Endodermal cell (in vitro differentiated cells): Measurements from ENCODE around the gene OLFML3. TPM values are rescaled to one million over a fixed set of nuclear protein-coding genes. Genes with fewer than 3 reads are reported as not detected.

Experiments used
- DNase-seq: peaks from one replicate; pipeline ENCODE4 v3.0.0-alpha.2; 2017
- H3K27ac ChIP-seq: 2 replicates; pipeline ENCODE4 v1.5.1; 2013; ENCODE audit warnings: mild to moderate bottlenecking, low read depth, low read length, moderate library complexity
- H3K27me3 ChIP-seq: 2 replicates; pipeline ENCODE4 v1.6.1; 2013; ENCODE audit warnings: mild to moderate bottlenecking, low read length, moderate library complexity; ENCODE audit not compliant: insufficient read depth, control insufficient read depth, poor library complexity, severe bottlenecking
- H3K36me3 ChIP-seq: 2 replicates; pipeline ENCODE4 v1.7.0; 2013; ENCODE audit warnings: mild to moderate bottlenecking, low read length, moderate library complexity; ENCODE audit not compliant: control insufficient read depth, insufficient read depth
- H3K4me1 ChIP-seq: one replicate; pipeline ENCODE4 v1.7.0; 2013; ENCODE audit warnings: low read length; ENCODE audit not compliant: control insufficient read depth, insufficient read depth
- H3K4me3 ChIP-seq: 2 replicates; pipeline ENCODE4 v1.5.1; 2013; ENCODE audit warnings: mild to moderate bottlenecking, low read length, moderate library complexity
- H3K9ac ChIP-seq: 2 replicates; pipeline ENCODE4 v1.6.1; 2013; ENCODE audit warnings: mild to moderate bottlenecking, low read length, moderate library complexity; ENCODE audit not compliant: poor library complexity, severe bottlenecking; ENCODE audit errors: extremely low read depth
- H3K9me3 ChIP-seq: 2 replicates; pipeline ENCODE4 v1.6.1; 2013; ENCODE audit warnings: mild to moderate bottlenecking, low read length, moderate library complexity; ENCODE audit not compliant: control insufficient read depth
- H3K27ac Mint-ChIP-seq: 2 replicates; pipeline ENCODE4 v1.8.0; 2020; ENCODE audit warnings: mixed read lengths
- H3K27me3 Mint-ChIP-seq: 2 replicates; pipeline ENCODE4 v1.8.0; 2021; ENCODE audit warnings: mild to moderate bottlenecking, mixed read lengths; ENCODE audit not compliant: insufficient read depth
- H3K36me3 Mint-ChIP-seq: 2 replicates; pipeline ENCODE4 v1.8.0; 2020; ENCODE audit warnings: low read depth, mixed read lengths
- H3K4me1 Mint-ChIP-seq: 2 replicates; pipeline ENCODE4 v1.8.0; 2020; ENCODE audit warnings: mixed read lengths
- H3K4me3 Mint-ChIP-seq: 2 replicates; pipeline ENCODE4 v1.8.0; 2020; ENCODE audit warnings: mild to moderate bottlenecking, moderate library complexity, mixed read lengths
- H3K9me3 Mint-ChIP-seq: 2 replicates; pipeline ENCODE4 v1.8.0; 2020; ENCODE audit warnings: mild to moderate bottlenecking, mixed read lengths
- WGBS, 2 experiments: methylation state at CpG; one replicate each; pipeline versions ENCODE4 v1.1.5 to v1.1.7; 2013; ENCODE audit warnings: missing lambda C conversion rate in 2 of 2, mixed read lengths in 1 of 2; ENCODE audit not compliant: insufficient coverage in 1 of 2, insufficient read length in 1 of 2; 5-methylcytosine and 5-hydroxymethylcytosine counted together
- total RNA-seq, 2 donors: library from RNA; stranded (reverse); fragmentation: NEBNext Ultra II Directional in 1 of 2; extraction: Animal tissue kit (Norgen Biotek cat#: 25700) in 1 of 2; gene quantifications; 2 replicates in 1 of 2; 3 replicates in 1 of 2; pipeline ENCODE4 v1.2.1, GENCODE V29; 2021
- TF ChIP-seq, protein P1 (sequence below): fragments of 200-600 bp; sonication (generic); conservative IDR thresholded peaks from 2 replicates; pipeline ENCODE4 v1.5.0; 2021; ENCODE audit warnings: antibody characterized with exemption, mild to moderate bottlenecking

Gene OLFML3
- total RNA-seq, 2 donors from 2014 or later = 4.3 to 14.8 TPM

DNA sequence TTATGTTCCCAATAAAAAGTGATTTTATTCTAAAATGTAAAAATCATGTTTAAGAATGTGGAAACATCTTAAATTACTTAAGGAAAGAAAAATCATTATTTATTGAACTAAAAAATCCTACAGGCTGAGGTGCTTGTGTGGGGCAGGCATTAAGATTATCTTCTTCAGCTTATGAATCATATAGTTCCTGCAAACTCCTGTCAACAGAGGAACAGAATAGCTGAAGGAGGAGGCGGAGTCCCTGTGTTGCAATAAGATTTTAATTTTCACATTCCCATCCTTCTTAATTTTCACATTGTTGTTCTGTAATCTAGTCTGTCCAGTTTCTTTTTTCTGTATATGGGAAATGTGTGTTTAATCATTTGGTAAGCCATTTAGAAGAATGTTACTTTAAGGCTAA lies 20.6 kb upstream of the OLFML3 start:
- Mint-ChIP-seq H3K27ac (no peak overlapping the region), H3K4me1 (no peaks in the 10 kb centered on the region)

DNA sequence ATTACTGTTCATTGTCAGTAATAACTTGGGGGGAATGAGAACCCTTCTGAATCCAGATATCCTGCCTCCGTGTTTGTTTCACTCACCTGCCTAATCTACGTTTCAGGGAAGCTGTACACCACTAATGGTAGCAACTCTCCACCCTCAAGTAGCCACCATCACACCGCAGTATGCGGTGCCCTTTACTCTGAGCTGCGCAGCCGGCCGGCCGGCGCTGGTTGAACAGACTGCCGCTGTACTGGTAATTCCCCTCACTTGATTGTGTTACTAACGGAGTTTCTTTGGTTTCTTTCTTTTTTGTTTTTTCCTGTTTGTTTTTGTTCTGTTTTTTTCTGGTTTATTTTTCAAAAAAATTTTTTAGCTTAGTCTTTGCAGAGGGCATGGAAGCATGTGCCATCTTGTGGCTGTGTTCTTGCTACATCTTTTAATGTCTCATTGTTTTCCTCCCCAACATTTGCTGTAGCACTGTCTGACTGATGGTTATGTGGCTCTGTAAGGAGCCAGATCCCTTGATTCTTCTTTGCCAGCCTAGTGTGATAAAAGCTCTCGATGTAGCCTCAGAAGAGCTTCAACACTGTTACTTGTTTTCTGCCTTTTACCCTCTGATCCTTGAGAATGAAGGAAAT lies 15.9 kb upstream of the OLFML3 start:
- H3K9ac ChIP-seq = no peak overlapping the region
- TF ChIP-seq, protein P1, sequence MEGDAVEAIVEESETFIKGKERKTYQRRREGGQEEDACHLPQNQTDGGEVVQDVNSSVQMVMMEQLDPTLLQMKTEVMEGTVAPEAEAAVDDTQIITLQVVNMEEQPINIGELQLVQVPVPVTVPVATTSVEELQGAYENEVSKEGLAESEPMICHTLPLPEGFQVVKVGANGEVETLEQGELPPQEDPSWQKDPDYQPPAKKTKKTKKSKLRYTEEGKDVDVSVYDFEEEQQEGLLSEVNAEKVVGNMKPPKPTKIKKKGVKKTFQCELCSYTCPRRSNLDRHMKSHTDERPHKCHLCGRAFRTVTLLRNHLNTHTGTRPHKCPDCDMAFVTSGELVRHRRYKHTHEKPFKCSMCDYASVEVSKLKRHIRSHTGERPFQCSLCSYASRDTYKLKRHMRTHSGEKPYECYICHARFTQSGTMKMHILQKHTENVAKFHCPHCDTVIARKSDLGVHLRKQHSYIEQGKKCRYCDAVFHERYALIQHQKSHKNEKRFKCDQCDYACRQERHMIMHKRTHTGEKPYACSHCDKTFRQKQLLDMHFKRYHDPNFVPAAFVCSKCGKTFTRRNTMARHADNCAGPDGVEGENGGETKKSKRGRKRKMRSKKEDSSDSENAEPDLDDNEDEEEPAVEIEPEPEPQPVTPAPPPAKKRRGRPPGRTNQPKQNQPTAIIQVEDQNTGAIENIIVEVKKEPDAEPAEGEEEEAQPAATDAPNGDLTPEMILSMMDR = peak; percentile 39
- 91 to 95% methylated on average over 3 to 12 of the region's 12 CpGs for WGBS, 2 experiments
- no peaks in the 10 kb centered on the region for H3K27me3 ChIP-seq
- H3K27ac ChIP-seq = no peak overlapping the region
- Mint-ChIP-seq H3K9me3 (peaks cover 4% of the 10 kb centered on the region), H3K4me3 (no peak overlapping the region), H3K36me3 (peaks cover 69% of the 10 kb centered on the region), H3K27ac (no peak overlapping the region), H3K27me3 (no peaks in the 10 kb centered on the region), H3K4me1 (no peaks in the 10 kb centered on the region)
- H3K9me3 ChIP-seq = peaks cover 10% of the 10 kb centered on the region
- H3K4me1 ChIP-seq = no peaks in the 10 kb centered on the region
- DNase-seq = no peak
- peaks cover 89% of the 10 kb centered on the region for H3K36me3 ChIP-seq
- H3K4me3 ChIP-seq = no peak overlapping the region

More for the DNA sequence above, 20.6 kb upstream of the OLFML3 start:
- peaks cover 89% of the 10 kb centered on the region for H3K36me3 ChIP-seq
- no peak overlapping the region for H3K27ac ChIP-seq
- no peaks in the 10 kb centered on the region for H3K9me3 ChIP-seq
- H3K4me1 ChIP-seq = no peaks in the 10 kb centered on the region
- no peak overlapping the region for H3K4me3 Mint-ChIP-seq
- H3K9me3 Mint-ChIP-seq = no peaks in the 10 kb centered on the region
- TF ChIP-seq, protein P1 = no peak
- no peaks in the 10 kb centered on the region for H3K27me3 ChIP-seq
- no peaks in the 10 kb centered on the region for H3K27me3 Mint-ChIP-seq
- H3K4me3 ChIP-seq = no peak overlapping the region
- 100% methylated on average over 1 of the region's 1 CpG; no CpG with 5 or more reads in 1 of the 2 experiments for WGBS, 2 experiments
- no peak for DNase-seq
- no peak overlapping the region for H3K9ac ChIP-seq
- peaks cover 60% of the 10 kb centered on the region for H3K36me3 Mint-ChIP-seq

GRCh38 chr1:113965703-113966412 lies 13.4 kb upstream of the OLFML3 start:
- H3K4me3 ChIP-seq = no peak overlapping the region
- DNase-seq = no peak
- peaks cover 10% of the 10 kb centered on the region for H3K9me3 ChIP-seq
- 90 to 98% methylated on average over 3 to 4 of the region's 4 CpGs for WGBS, 2 experiments
- Mint-ChIP-seq H3K4me3 (no peak overlapping the region), H3K27ac (no peak overlapping the region), H3K9me3 (peaks cover 4% of the 10 kb centered on the region), H3K4me1 (no peaks in the 10 kb centered on the region), H3K27me3 (no peaks in the 10 kb centered on the region), H3K36me3 (peaks cover 81% of the 10 kb centered on the region)
- no peak overlapping the region for H3K9ac ChIP-seq
- TF ChIP-seq, protein P1 = no peak
- peaks cover 91% of the 10 kb centered on the region for H3K36me3 ChIP-seq
- H3K4me1 ChIP-seq = no peaks in the 10 kb centered on the region
- H3K27ac ChIP-seq = no peak overlapping the region
- no peaks in the 10 kb centered on the region for H3K27me3 ChIP-seq
